NCI-H1105 treated with DMSO at 0.1 percent for 48 hours (cell line): ENCODE data around the gene MCC.
A peak's percentile ranks its signal among the peaks of the same experiment; 100 is the strongest.

Source experiments
- DNase-seq: peaks from one replicate; lab custom pipeline; 2025; lab: John Stamatoyannopoulos, UW

Gene MCC

DNA sequence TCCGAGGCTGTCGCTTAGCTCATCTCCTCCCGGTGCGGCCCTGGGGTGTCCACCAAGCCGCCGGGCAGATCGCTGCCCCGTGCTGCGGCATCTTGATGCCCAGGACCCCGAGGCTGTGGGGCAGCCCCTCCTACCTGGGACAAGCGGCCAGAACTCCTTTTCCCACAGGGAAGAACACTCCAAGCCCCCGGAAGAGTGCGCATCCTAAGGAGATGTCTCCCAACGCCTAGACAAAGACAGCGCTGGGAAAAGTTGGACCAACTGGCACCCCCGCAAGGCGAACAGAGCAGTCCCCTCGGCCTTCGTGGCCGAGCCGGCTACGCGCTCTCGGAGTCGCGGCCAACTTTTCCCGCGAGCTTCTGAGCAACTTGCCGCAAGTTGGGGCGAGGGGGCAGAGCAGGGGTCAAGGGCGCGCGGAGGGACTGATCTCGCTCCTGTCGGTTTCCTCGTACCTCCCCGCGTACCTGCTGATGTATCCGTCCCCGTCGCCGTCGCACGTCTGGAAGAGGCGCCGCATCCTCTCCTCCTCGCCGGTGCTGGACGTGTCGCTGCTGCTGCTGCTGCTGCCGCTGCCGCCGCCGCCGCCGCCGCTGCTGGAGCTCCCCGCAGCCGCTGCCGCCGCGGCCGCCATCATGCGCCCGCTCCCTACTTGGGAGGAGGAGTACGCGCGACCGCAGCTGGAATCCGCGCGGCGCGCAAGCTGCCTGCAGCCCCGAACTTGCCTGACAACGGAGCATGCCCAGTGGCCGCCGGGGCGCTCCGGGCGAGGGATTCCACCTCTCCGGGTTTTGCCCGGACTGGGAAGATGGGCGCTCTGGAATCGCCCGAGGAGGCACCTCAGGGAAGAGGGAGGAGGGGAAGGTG is at the start of gene MCC:
TSS of gene MCC (minus strand) at position 673 of the 864 bp plus-strand sequence.
- peak; percentile 61 for DNase-seq

DNA sequence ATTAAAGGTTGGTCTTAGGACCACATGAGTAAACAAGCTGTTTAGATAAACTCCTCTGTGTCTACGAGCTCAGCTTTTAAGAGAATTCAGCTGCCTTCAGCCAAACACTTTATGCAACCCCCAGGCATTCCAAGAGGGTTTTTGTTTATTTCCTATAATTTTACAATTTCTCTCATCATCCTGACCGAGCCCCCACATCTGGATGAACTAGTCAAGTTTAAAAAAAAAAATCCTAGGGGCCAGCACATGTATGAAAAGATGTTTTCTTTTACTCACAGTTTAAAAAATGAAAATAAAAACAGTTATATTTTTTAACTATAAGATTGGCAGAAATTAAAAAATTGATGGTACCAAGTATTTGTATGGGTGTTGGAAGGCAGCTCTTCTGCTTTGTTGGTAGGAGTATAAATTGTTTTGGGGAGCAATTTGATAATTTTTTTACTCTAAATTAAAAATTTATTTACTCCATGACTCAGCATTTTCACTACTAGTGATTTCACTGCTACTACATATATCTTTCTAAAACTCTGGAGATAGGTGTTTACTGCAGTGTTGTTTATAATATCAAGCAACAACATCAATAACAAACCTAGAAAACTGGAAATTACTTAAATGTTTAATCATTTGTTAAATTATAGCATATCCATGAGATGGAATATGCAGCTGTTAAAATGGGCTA is 43.4 kb upstream of the MCC start:
- DNase-seq, result no peak

DNA sequence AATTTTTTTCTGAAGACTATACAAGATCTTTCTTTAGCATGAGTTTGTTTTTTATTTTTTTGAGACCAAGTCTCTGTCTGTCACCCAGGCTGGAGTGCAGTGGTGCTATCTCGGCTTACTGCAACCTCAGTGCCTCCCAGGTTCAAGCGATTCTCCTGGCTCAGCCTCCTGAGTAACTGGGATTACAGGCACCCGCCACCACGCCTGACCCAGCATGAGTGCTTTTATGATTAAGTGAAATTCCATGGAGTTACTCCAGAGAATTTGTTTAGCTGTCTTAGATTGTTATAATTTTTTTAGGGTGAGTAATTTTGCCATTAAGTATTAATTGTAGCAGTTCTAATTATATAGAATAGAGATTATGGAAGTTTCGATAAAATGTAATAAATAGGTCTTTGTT is 39.5 kb upstream of the MCC start:
- DNase-seq, result no peak

DNA sequence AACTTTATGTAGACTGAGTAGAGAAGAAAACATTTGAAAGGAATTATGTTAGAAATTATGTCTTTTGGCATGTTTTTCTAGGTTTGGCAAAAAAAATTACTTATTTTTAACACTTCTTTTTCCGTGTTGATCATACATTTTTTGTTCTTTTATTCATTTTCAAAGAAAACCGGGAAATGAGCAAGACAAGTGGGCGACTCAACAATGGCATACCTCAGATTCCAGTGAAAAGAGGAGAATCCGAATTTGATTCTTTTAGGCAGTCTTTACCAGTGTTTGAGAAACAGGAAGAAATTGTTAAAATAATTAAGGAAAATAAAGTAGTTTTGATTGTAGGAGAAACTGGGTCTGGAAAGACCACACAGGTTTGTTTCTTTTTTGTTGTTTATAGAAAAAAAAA is 38.2 kb upstream of the MCC start:
- DNase-seq, result no peak

DNA sequence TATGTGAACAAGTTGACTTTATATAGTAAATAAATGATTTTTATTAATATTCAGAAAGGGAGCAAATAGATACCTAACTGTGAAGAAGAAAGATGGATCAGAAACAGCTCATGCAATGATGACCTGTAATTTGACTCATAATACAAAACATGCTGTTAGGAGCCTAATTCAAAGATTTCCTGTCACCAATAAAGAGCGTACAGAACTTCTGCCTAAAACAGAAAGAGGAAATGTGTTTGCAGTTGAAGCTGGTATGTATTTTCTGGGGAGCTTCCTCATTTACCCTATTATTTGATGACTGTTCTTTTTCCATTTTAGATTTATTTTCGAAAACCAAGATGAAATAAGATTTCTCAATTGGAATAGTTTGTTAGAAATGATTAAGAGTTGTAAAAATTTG is 36.7 kb upstream of the MCC start:
- DNase-seq, result no peak

DNA sequence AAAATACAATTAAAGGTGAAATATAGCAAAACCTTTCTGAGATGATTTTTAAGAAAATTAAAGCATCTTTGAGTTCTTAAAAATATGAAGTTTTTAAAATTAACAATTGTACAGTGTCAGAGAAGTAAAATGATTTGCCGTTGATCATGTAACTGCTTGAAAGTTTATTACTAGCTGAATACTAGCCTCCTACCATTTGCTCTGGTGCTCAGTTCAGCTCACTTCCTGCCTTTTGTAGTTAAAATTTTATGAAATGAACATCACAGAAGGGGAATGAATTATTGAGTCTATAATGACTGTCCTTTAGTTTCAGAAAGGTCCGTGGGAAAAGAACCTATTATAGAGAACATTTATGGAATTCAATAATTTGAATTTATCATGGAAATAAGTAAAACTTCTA is 34.9 kb upstream of the MCC start:
- no peak for DNase-seq

DNA sequence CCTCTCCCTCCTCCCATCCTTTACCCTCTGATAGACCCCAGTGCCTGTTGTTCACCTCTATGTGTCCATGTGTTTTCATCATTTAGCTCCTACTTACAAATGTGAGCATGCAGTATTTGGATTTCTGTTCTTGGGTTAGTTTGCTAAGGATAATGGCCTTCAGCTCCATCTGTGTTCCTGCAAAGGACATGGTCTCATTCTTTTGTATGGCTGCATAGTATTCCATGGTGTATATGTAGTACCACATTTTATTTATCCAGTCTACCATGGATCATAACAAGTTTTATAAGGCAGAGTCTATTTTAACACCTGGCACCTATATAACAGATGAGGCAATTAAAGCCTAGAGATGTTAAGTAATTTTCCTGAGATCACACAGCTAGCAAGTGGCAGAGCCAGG is 32.6 kb upstream of the MCC start:
- no peak for DNase-seq

DNA sequence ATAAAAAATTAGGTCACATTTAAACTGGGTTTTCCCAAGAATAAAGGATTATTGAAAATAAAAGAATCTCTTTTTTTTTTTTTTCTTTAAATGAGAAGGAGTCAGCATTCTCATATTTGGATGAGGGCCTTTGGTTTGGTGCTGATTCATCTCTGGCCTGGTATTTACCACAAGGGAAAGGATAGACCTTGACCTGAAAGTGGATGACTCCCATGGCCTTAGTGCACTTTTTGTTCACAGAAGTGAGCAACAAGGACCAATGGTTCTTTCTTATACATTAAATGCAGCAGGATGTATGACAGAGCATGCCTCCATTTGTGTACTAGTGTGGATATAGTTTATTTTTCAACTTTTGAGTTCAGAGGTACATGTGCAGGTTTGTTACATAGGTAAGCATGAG is 32.2 kb upstream of the MCC start:
- DNase-seq, result no peak

DNA sequence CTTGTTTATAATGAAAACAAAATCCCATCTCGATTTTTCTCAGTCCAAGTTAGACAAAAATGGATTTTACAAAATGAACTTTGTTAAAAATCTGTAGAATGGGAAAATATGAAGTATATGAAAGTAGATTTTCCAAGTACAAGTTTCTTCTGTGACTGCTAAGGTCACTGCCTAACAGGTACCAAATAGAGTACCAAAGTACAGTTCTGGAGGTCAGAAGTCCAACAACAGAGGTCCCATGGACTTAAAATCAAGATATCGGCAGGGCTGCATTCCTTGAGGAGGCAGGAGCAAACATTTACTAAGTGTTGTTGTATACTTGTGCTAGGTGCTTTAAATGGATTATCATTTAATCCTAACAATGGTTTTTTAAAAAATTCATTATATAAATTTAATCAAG is 31.2 kb upstream of the MCC start:
- DNase-seq, result no peak

DNA sequence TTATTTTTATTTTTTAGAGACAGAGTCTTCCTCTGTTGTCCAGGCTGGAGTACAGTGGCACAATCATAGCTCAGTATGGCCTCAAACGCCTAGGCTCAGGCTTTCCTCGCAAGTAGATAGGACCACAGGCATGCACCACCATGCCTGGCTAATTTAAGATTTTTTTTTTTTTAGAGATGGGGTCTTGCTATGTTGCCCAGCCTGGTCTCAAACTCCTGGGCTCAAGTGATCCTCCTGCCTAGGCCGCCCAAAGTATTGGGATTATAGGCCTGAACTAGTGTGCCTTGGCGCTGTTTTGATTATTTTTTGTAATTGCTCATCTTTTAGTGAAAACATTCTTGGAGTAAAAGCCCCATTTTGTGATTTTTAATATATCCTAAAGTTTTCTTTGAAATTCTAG is 30.6 kb upstream of the MCC start:
- no peak for DNase-seq

DNA sequence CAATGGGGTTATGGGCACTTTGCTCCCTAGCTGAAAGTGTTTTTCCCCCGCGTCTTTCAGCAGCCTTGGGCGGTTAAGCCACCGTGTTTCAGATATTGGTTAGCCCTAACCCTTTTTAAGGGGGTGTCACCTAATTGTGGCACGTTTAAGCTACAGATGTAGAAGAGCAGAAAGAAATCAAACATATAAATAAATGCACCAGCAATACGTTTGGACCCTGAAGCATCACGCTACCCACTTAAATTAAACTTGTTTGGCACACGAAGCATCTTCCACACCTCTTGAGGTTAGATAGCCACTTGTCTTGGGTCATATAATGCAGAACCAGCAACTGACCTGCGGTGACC is 26.0 kb upstream of the MCC start:
- no peak for DNase-seq

DNA sequence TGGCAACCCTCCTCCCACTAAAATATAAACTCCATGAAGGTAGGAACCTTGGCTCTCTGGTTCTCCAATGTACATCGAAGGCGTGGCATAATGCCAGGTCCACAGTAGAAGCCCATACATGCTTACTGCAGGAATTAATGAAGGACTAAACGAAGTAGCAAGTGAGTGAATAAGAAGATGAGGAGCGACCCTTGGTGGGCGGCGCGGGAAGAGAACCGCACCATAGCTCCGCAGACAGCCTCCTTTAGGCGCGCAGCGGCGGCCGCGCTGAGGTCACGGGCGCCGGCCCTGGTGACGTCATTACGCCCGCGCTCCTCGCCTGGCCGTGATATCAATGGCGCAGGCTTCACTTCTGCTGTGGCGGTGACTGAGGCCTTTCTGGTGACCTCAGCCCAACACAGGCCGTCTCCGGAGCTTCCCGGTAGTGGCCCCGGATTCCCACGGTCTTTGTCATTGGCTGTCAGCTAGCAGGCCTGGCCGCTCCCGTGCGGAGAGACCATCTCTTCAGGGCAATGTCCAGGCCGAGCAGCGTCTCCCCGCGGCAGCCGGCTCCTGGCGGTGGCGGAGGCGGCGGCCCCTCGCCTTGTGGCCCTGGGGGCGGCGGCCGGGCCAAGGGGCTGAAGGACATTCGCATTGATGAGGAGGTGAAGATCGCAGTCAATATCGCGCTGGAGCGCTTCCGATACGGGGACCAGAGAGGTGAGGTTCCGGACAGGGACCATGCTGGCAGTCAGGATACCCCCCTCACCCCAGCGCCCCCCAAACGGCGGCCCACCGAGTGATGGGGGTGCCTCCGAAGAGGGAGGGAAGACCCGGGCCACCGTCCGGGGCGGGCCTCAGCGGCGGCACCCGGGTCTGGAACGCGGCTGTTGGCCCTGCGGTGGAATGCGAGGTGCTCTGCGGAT is 25.4 kb upstream of the MCC start, which contains the start of gene YTHDC2:
TSS of gene YTHDC2 (plus strand) at position 311 of the 905 bp plus-strand sequence. CDS start at position 513, 202 bp downstream.
- peak; percentile 66 for DNase-seq

DNA sequence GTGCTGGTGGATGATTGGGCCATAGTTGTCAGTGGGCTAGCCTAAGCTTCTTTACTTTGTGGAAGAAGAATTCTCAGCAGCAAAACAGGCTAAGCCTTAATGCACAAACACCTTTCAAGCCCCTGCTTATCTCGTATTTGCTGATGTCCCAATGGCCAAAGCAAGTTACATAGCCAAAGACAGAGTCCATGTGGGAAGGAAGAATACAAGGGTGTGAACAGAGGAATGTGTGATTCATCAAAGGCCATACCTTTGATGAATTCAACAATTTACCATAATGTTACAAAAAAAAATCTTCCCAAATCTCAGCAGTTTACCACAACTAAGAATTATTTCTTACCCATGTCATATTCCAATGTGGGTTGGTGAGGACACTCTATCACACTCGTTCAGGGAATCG is 24.1 kb upstream of the MCC start:
- no peak for DNase-seq

DNA sequence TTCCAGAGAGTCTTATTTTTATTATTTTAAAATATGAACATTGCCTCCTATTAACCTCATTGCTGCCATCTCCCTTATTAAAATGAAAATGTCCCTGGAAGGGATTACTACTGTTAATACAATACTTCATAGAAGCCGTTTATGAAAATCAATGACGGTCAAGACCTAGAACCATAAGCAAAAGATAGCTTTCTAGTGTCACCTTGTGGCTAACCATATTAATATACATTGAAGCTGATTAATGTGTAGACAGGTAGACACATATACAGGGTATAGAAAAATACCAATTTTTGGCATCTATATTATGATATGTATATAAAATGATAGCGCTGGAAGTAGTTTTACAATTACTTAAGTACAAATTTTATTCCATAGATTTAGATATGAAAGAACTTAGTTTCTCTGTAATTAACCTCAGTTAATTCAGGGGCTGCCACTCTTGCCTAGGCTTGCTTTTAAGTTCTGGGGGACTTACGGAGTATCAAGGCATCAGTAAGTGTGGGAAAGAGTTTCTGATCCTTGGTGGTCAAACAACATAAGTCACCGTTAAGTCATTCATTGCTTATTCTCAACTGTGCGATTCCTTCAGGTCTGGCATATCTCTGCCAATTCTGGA is 22.7 kb upstream of the MCC start:
- peak; percentile 30 for DNase-seq

DNA sequence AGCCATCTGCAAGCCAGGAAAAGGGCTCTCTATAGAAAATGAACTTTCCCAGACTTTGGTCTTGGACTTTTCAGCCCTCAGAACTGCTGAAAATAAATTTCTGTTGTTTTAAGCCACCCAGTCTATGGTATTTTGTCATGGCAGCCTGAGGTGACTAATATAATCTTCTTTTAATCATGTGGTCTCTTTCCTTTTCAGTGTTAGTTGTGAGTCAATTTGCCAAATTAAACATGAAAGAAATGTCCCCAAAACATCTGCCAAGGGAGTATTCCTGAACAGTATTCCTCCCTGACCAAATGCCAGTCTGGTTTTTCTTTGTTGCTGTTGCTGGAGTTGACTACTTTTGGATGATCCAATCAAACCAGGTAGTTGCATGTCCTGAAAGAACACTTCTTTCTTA is 20.5 kb upstream of the MCC start:
- no peak for DNase-seq

DNA sequence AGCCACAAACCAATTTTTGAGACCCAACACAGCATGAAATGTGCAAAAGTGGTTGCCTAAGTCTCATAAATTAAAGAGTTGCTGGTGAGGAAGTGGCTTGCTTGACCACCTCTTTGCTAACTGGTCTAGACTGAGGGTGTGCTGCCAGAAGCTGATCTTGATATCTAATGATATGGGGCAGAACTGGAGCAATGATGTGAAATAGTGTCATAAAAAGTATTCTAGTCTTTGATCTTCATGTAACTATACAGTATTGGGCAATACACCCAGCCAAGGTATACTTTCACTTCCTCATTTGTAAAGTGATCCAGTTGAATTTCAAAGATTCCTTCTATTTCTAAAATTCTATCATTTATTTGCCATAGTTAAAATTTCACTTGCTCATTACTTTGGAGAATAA is 19.3 kb upstream of the MCC start:
- no peak for DNase-seq

DNA sequence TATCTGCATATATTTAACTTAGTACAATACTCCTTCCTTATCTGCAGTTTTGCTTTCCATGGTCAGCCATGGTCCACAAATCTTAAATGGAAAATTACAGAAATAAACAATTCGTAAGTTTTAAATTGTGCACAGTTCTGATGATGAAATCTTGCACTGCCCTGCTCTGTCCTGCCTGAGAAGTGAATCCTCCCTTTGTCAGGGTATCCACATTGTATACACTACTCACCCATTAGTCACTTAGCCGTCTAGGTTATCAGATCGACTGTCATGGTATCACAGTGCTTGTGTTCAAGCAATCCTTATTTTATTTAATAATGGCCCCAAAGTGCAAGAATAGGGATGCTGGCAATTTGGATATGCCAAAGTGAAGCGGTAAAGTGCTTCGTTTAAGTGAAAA is 16.9 kb upstream of the MCC start:
- DNase-seq, result no peak

DNA sequence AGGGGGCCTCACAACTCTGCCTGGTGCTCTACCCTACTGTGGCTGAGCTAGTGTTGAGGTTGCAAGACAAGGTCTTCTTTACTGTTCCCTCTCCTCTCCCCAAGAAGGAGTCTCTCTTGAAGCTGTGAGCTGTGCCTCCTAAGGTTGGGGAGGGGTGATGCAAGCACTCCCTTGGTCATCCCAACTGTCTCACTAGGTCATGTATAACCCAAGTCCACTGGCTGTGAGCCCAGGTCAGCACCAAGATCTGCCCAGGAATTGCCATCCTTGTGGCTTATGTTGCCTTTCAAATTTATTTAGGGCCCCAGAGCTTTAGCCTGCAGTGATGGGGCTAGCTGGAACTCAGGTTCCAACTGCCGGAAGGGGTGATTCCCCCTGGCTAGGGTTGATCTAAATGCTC is 14.9 kb upstream of the MCC start:
- no peak for DNase-seq

DNA sequence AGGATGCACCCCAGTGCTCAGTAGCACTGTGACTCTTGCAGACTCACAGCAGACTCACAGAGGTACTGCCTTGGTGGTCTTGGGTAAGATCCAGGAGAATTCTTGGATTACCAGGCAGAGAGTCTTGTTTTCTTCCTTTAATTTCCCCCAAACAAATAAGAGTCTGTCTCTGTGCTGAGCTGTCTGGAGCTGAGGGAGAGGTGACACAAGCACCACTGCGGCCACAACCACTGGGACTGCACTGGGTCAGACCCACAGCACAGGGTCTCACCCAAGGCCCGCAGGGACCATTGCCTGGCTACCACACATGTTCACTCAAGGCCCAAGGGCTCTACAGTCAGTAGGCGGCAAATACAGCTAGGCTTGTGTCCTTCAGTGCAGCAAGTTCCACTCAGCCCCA is 13.8 kb upstream of the MCC start:
- DNase-seq, result no peak

DNA sequence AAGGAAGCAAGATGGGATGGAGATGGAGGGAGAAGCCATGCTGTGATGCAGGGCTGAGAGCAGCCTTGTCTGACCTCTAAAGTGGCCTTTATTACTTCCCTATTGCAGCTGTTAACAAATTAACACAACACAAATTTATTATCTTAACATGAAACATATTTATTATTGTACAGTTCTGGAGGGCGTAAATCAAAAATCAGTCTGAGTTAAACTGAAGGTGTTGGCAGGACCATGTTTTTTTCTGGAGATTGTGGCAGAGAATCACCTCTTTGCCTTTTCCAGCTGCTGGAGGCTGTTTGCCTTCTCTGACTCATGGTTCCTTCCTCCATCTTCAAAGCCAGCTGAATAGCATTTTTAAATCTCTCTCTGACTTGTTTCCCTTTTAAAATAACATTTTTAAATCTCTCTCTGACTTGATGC is 7.2 kb upstream of the MCC start:
- DNase-seq, result no peak

DNA sequence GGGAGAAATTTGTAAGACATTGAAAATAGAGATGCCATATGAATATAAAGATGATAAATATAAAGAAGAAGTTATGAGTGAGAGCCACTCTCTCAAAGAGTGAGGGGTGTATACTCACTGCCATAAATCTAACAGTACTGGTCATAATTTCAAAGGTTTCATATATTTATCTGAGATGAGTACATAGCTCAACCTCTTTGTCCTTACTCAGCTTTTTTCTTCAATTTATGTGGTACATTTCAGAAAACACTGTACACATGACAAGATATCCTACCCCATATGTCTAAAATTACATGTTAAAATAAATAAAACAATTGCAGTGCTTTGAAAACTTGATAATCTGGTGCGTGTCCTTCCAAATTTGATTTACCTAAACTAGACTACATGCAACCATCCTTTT is 5.2 kb upstream of the MCC start:
- DNase-seq, result no peak

DNA sequence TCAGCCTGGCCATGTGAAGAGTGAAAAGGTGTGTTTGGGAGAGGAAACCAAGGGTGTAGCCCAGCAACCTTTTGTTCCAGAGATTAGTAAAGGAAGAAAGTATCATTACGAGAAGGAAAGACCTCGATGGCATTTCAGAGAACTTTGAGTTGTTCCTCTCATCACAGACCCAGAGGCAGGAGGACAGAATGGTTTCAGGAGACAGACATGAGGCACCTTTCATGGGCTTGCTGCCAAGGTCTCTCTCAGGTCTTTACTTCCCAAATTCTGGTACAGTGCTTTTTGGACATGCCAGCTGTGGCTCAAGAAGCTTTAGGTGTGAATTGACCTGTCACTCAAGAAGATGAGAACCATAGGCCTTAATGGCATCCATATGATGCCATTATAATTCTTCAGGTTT is 2.8 kb upstream of the MCC start:
- DNase-seq, result no peak
